Spinal cord (tissue), 4 donors: ENCODE data around the gene RHOC. TPM values are rescaled to one million over a fixed set of nuclear protein-coding genes. Genes with fewer than 3 reads are reported as not detected.

Experiments
- polyA plus RNA-seq, 2 donors: library from polyadenylated mRNA; unstranded; fragments of 120-200 nt; gene quantifications; one replicate each; pipeline ENCODE4 v1.2.1, GENCODE V29; 2013; ENCODE audit not compliant: insufficient read length in 2 of 2
- total RNA-seq, 2 donors: library from RNA; depleted of rRNA in 1 of 2; stranded (reverse); fragments of 120-200 nt in 1 of 2; fragments of >200 nt in 1 of 2; gene quantifications; one replicate each; pipeline versions ENCODE4 v1.2.3 to v1.2.4, GENCODE V29; 2013 to 2014

RHOC gene
- total and polyA plus RNA-seq, 4 donors = 96.7 to 282 (median 223) TPM

Other genes with a start within 250 kb of the RHOC start
- gene WNT2B, start 198.2 kb downstream of the RHOC start, total RNA-seq = 10 to 100 TPM in 1 of 2 donors, 1 to 10 TPM in 1; 9.9 to 19.0 TPM
- gene WNT2B, start 198.2 kb downstream of the RHOC start, polyA plus RNA-seq = 10 to 100 TPM in 1 of 2 donors, 1 to 10 TPM in 1; 3.5 to 10.4 TPM
- gene ST7L, start 88.0 kb downstream of the RHOC start, total RNA-seq = 10 to 100 TPM; 27.6 to 40.9 TPM
- gene ST7L, start 88.0 kb downstream of the RHOC start, polyA plus RNA-seq = 10 to 100 TPM; 21.3 to 28.0 TPM
- 100 to 1,000 TPM; 120 to 148 TPM for gene CAPZA1, start 87.3 kb downstream of the RHOC start, total RNA-seq
- 10 to 100 TPM; 76.4 to 76.6 TPM for gene CAPZA1, start 87.3 kb downstream of the RHOC start, polyA plus RNA-seq
- 10 to 100 TPM; 17.0 to 58.5 TPM for gene MOV10, start 32.5 kb downstream of the RHOC start, total RNA-seq
- gene MOV10, start 32.5 kb downstream of the RHOC start, polyA plus RNA-seq = 10 to 100 TPM; 38.8 to 58.1 TPM
- 1 to 10 TPM; 2.2 to 5.0 TPM for gene PPM1J, start 8.2 kb upstream of the RHOC start, total RNA-seq
- 1 to 10 TPM; 6.1 to 7.4 TPM for gene PPM1J, start 8.2 kb upstream of the RHOC start, polyA plus RNA-seq
- gene SLC16A1, start 249.1 kb upstream of the RHOC start, total RNA-seq = 100 to 1,000 TPM in 1 of 2 donors, 10 to 100 TPM in 1; 98.0 to 127 TPM
- gene SLC16A1, start 249.1 kb upstream of the RHOC start, polyA plus RNA-seq = 10 to 100 TPM; 60.3 to 84.9 TPM